Loucy (cell line): ENCODE data around the gene NCF2.

Experiments used
- H2AFZ ChIP-seq: fragments of 200-600 bp; sonication (generic); 2 replicates; pipeline ENCODE4 v1.6.0; 2016; ENCODE audit warnings: antibody characterized with exemption, mild to moderate bottlenecking, low read length, moderate library complexity
- H3F3A ChIP-seq: fragments of 200-600 bp; 2 replicates; pipeline ENCODE4 v1.6.0; 2016; ENCODE audit warnings: antibody characterized with exemption, low read depth, mild to moderate bottlenecking
- H3K27me3 ChIP-seq: fragments of 200-600 bp; sonication (generic); 2 replicates; pipeline ENCODE4 v1.6.1; 2014; ENCODE audit warnings: low read length, mild to moderate bottlenecking; ENCODE audit not compliant: insufficient read depth, poor library complexity, severe bottlenecking
- H3K36me3 ChIP-seq: fragments of 200-600 bp; sonication (generic); 2 replicates; pipeline ENCODE4 v1.6.1; 2016; ENCODE audit warnings: low read length; ENCODE audit not compliant: insufficient read depth
- H3K4me1 ChIP-seq: fragments of 200-600 bp; sonication (generic); 2 replicates; pipeline ENCODE4 v1.5.1; 2014; ENCODE audit warnings: low read length, mild to moderate bottlenecking; ENCODE audit not compliant: insufficient read depth, poor library complexity, severe bottlenecking
- H3K4me2 ChIP-seq: fragments of 200-600 bp; sonication (generic); 2 replicates; pipeline ENCODE4 v1.6.0; 2014; ENCODE audit warnings: antibody characterized with exemption, low read length, low read depth, mild to moderate bottlenecking; ENCODE audit not compliant: poor library complexity, severe bottlenecking
- H3K4me3 ChIP-seq: fragments of 200-600 bp; sonication (generic); 2 replicates; pipeline ENCODE4 v1.5.1; 2014; ENCODE audit warnings: low read length, mild to moderate bottlenecking, mixed read lengths; ENCODE audit not compliant: poor library complexity, severe bottlenecking
- H3K79me2 ChIP-seq: fragments of 200-600 bp; sonication (generic); 2 replicates; pipeline ENCODE4 v1.6.1; 2014; ENCODE audit warnings: low read length; ENCODE audit not compliant: insufficient read depth
- H3K9ac ChIP-seq: fragments of 200-600 bp; sonication (generic); 2 replicates; pipeline ENCODE4 v1.6.0; 2014; ENCODE audit warnings: mild to moderate bottlenecking, low read depth, low read length, moderate library complexity; ENCODE audit not compliant: poor library complexity, severe bottlenecking
- H3K9me2 ChIP-seq: fragments of 200-600 bp; sonication (generic); replicated peaks from 2 replicates; pipeline ENCODE4 v1.6.1; 2016; ENCODE audit warnings: low read depth, low read length, mixed read lengths
- H3K9me3 ChIP-seq: fragments of 200-600 bp; sonication (generic); 2 replicates; pipeline ENCODE4 v1.6.1; 2014; ENCODE audit warnings: mild to moderate bottlenecking, antibody characterized with exemption, low read length, low read depth; ENCODE audit not compliant: insufficient read depth
- H4K20me1 ChIP-seq: fragments of 200-600 bp; sonication (generic); 2 replicates; pipeline ENCODE4 v1.6.0; 2014; ENCODE audit warnings: antibody characterized with exemption, low read length, mild to moderate bottlenecking; ENCODE audit not compliant: insufficient read depth, poor library complexity, severe bottlenecking
- EZH2phosphoT487 ChIP-seq: fragments of 200-600 bp; IDR thresholded peaks from 2 replicates; pipeline ENCODE4 v1.6.1; 2018; ENCODE audit warnings: antibody characterized with exemption, mild to moderate bottlenecking, moderate library complexity, borderline replicate concordance
- TF ChIP-seq, protein P1 (sequence below): fragments of 200-600 bp; sonication (generic); conservative IDR thresholded peaks from 2 replicates; pipeline ENCODE4 v1.5.1; 2014; ENCODE audit warnings: mild to moderate bottlenecking, antibody characterized with exemption, low read length

The NCF2 gene

DNA sequence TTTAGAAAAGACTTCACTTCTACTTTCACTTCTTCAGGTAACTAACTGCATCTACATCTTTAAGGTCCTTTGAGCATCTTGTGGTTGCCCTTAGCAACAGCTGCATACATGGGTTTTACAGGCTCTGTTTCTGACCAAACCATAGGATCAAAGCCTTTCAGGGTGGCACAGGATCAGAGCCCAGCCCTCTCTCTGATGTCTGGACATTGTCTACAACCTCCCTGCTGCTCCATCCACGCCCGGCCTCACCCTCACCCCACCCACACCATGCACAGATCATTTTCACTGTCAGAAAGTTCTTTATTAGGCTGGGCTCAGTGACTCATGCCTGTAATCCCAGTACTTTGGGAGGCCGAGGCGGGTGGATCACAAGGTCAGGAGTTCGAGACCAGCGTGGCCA lies 5.2 kb downstream of the NCF2 start:
- Histone ChIP-seq H4K20me1 (no peaks in the 10 kb centered on the region), H2AFZ (no peak overlapping the region), H3F3A (no peaks in the 10 kb centered on the region), H3K4me3 (no peak overlapping the region), H3K9me2 (no peaks in the 10 kb centered on the region), H3K4me1 (peaks cover 14% of the 10 kb centered on the region), H3K9ac (no peak overlapping the region), H3K4me2 (no peak overlapping the region), H3K27me3 (no peaks in the 10 kb centered on the region), H3K9me3 (no peaks in the 10 kb centered on the region), H3K79me2 (no peaks in the 10 kb centered on the region), H3K36me3 (no peaks in the 10 kb centered on the region)
- TF ChIP-seq, protein P1, sequence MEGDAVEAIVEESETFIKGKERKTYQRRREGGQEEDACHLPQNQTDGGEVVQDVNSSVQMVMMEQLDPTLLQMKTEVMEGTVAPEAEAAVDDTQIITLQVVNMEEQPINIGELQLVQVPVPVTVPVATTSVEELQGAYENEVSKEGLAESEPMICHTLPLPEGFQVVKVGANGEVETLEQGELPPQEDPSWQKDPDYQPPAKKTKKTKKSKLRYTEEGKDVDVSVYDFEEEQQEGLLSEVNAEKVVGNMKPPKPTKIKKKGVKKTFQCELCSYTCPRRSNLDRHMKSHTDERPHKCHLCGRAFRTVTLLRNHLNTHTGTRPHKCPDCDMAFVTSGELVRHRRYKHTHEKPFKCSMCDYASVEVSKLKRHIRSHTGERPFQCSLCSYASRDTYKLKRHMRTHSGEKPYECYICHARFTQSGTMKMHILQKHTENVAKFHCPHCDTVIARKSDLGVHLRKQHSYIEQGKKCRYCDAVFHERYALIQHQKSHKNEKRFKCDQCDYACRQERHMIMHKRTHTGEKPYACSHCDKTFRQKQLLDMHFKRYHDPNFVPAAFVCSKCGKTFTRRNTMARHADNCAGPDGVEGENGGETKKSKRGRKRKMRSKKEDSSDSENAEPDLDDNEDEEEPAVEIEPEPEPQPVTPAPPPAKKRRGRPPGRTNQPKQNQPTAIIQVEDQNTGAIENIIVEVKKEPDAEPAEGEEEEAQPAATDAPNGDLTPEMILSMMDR, result no peak
- TF ChIP-seq EZH2phosphoT487, result no peak

DNA sequence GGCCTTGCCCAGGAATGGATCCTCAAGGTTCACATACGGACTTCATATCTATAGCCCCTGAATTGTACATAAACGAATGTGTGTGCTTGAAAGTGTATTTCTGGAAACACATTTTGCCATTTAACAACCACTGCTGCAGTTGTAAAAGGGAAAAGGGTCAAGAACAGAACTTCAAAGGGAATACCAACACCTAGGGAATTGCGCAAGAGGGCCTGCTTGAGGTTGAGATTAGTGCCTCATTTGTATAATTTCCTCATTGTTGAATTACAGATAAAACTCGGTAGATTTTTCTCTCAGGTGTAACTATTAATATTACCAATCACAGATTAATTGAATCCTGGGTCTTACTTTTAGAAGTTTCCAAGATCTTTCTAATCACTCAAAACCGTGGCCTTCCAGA lies 6.1 kb downstream of the NCF2 start:
- no peaks in the 10 kb centered on the region for H3K36me3 ChIP-seq
- no peaks in the 10 kb centered on the region for H3K9me3 ChIP-seq
- H3F3A ChIP-seq, result no peaks in the 10 kb centered on the region
- H3K4me1 ChIP-seq, result peaks cover 16% of the 10 kb centered on the region
- H3K9ac ChIP-seq, result no peak overlapping the region
- no peaks in the 10 kb centered on the region for H3K27me3 ChIP-seq
- H4K20me1 ChIP-seq, result no peaks in the 10 kb centered on the region
- no peaks in the 10 kb centered on the region for H3K9me2 ChIP-seq
- no peak overlapping the region for H3K4me2 ChIP-seq
- no peak overlapping the region for H2AFZ ChIP-seq
- no peak for TF ChIP-seq EZH2phosphoT487
- TF ChIP-seq, protein P1, result no peak
- H3K79me2 ChIP-seq, result no peaks in the 10 kb centered on the region
- no peak overlapping the region for H3K4me3 ChIP-seq

DNA sequence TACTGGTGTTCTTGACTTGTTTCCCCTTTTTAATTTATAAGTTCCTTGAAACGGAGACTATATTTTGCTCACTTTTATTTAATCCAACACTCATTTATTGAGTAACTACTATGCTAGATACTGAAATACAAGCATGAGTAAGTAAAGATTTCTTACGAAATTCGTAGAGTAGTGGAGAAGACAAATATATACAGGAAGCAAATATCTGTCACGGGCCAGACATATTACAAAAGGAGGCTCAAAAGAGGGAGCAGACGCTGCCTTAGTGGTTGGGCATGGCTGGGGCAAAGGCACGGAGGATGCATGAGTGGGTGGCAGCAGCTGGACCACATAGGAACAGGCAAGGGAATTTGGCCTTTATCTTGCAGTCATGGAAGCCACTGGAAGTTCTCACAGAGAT lies 6.8 kb downstream of the NCF2 start:
- Histone ChIP-seq H3K4me2 (no peak overlapping the region), H4K20me1 (no peaks in the 10 kb centered on the region), H3K9ac (no peak overlapping the region), H3K9me2 (no peaks in the 10 kb centered on the region), H3K4me3 (no peak overlapping the region), H3K4me1 (peaks cover 17% of the 10 kb centered on the region), H3K27me3 (no peaks in the 10 kb centered on the region), H3K79me2 (no peaks in the 10 kb centered on the region), H3F3A (no peaks in the 10 kb centered on the region), H2AFZ (no peak overlapping the region), H3K9me3 (no peaks in the 10 kb centered on the region), H3K36me3 (no peaks in the 10 kb centered on the region)
- TF ChIP-seq EZH2phosphoT487, result no peak
- TF ChIP-seq, protein P1, result no peak
